MM.1S (cell line): Measurements from ENCODE around the gene CSTPP1.
"Not testable (repeated sequence)": the region's sequence is repeated elsewhere in the genome, so short reads cannot be mapped to it uniquely, and the experiment has no call there.

Experiments used
- DNase-seq: peaks from one replicate; pipeline ENCODE4 v3.0.0-alpha.2; 2015
- H2AFZ ChIP-seq: fragments of 300-600 bp; sonication (generic); 2 replicates; pipeline ENCODE4 v1.6.0; 2016; ENCODE audit warnings: antibody characterized with exemption, low read length
- H3F3A ChIP-seq: fragments of 300-600 bp; sonication (generic); 2 replicates; pipeline ENCODE4 v1.6.1; 2016; ENCODE audit warnings: mild to moderate bottlenecking, antibody characterized with exemption, low read length, moderate library complexity, mixed read lengths; ENCODE audit not compliant: insufficient read depth
- H3K27ac ChIP-seq: fragments of 300-600 bp; sonication (generic); 2 replicates; pipeline ENCODE4 v1.5.1; 2016; ENCODE audit warnings: mild to moderate bottlenecking, low read length
- H3K27me3 ChIP-seq: fragments of 300-600 bp; sonication (generic); replicated peaks from 2 replicates; pipeline ENCODE4 v1.6.0; 2016; ENCODE audit warnings: low read length; ENCODE audit not compliant: insufficient read depth
- H3K36me3 ChIP-seq: fragments of 300-600 bp; sonication (generic); replicated peaks from 2 replicates; pipeline ENCODE4 v1.6.1; 2016; ENCODE audit warnings: mild to moderate bottlenecking, low read length, mixed read lengths; ENCODE audit not compliant: insufficient read depth
- H3K4me1 ChIP-seq: fragments of 300-600 bp; sonication (generic); 2 replicates; pipeline ENCODE4 v1.6.1; 2016; ENCODE audit warnings: low read length, mixed read lengths
- H3K4me2 ChIP-seq: fragments of 300-600 bp; sonication (generic); 2 replicates; pipeline ENCODE4 v1.6.0; 2016; ENCODE audit warnings: low read depth, low read length
- H3K4me3 ChIP-seq: fragments of 300-600 bp; sonication (generic); 2 replicates; pipeline ENCODE4 v1.5.1; 2016; ENCODE audit warnings: low read length, mixed read lengths
- H3K79me2 ChIP-seq: fragments of 300-600 bp; sonication (generic); 2 replicates; pipeline ENCODE4 v1.6.1; 2016; ENCODE audit warnings: mixed run types, low read length, mixed read lengths
- H3K9ac ChIP-seq: fragments of 300-600 bp; sonication (generic); 2 replicates; pipeline ENCODE4 v1.6.1; 2016; ENCODE audit warnings: low read length, mixed read lengths
- H3K9me2 ChIP-seq: fragments of 300-600 bp; sonication (generic); replicated peaks from 2 replicates; pipeline ENCODE4 v1.6.1; 2016; ENCODE audit warnings: mild to moderate bottlenecking, low read length, mixed read lengths; ENCODE audit not compliant: insufficient read depth
- H3K9me3 ChIP-seq: fragments of 300-600 bp; sonication (generic); replicated peaks from 2 replicates; pipeline ENCODE4 v1.6.1; 2016; ENCODE audit warnings: mild to moderate bottlenecking, low read length, mixed read lengths; ENCODE audit not compliant: insufficient read depth
- H4K20me1 ChIP-seq: fragments of 300-600 bp; sonication (generic); 2 replicates; pipeline ENCODE4 v1.6.1; 2016; ENCODE audit warnings: mild to moderate bottlenecking, low read length, moderate library complexity, mixed read lengths; ENCODE audit not compliant: insufficient read depth
- CTCF ChIP-seq: fragments of 300-600 bp; sonication (generic); IDR thresholded peaks from 2 replicates; pipeline ENCODE4 v1.5.1; 2016; ENCODE audit warnings: antibody characterized with exemption, low read length, mixed read lengths
- EZH2 ChIP-seq: fragments of 300-600 bp; sonication (generic); optimal IDR thresholded peaks from 2 replicates; pipeline ENCODE3; 2017; ENCODE audit warnings: low read depth, mild to moderate bottlenecking, antibody characterized with exemption, low read length, mixed read lengths
- EZH2phosphoT487 ChIP-seq: fragments of 300-600 bp; sonication (generic); IDR thresholded peaks from 2 replicates; pipeline ENCODE4 v1.6.1; 2018; ENCODE audit warnings: antibody characterized with exemption, low read length

CSTPP1 gene

GRCh38 chr11:47087801-47088200 is 151.2 kb downstream of the CSTPP1 start:
- Histone ChIP-seq H3K36me3 (no peaks in the 10 kb centered on the region), H3K4me1 (no peaks in the 10 kb centered on the region), H3K27me3 (no peaks in the 10 kb centered on the region), H3K27ac (no peak overlapping the region), H3K9ac (no peak overlapping the region), H3K79me2 (no peaks in the 10 kb centered on the region), H3K9me3 (no peaks in the 10 kb centered on the region), H3K9me2 (no peaks in the 10 kb centered on the region), H3F3A (no peaks in the 10 kb centered on the region), H2AFZ (no peak overlapping the region), H3K4me3 (no peak overlapping the region), H4K20me1 (no peaks in the 10 kb centered on the region), H3K4me2 (no peak overlapping the region)
- TF ChIP-seq EZH2, result no peak
- no peak for TF ChIP-seq EZH2phosphoT487
- no peak for TF ChIP-seq CTCF
- no peak for DNase-seq

GRCh38 chr11:47093541-47093940 is 157.0 kb downstream of the CSTPP1 start:
- no peaks in the 10 kb centered on the region for H3K9me2 ChIP-seq
- no peak overlapping the region for H3K9ac ChIP-seq
- no peaks in the 10 kb centered on the region for H3K79me2 ChIP-seq
- no peak overlapping the region for H2AFZ ChIP-seq
- no peak for TF ChIP-seq CTCF
- TF ChIP-seq EZH2, result no peak
- TF ChIP-seq EZH2phosphoT487, result no peak
- H3K4me3 ChIP-seq, result no peak overlapping the region
- no peaks in the 10 kb centered on the region for H3K9me3 ChIP-seq
- H3F3A ChIP-seq, result no peaks in the 10 kb centered on the region
- H3K27me3 ChIP-seq, result no peaks in the 10 kb centered on the region
- no peak for DNase-seq
- no peaks in the 10 kb centered on the region for H3K36me3 ChIP-seq
- no peak overlapping the region for H3K4me2 ChIP-seq
- H4K20me1 ChIP-seq, result no peaks in the 10 kb centered on the region
- no peaks in the 10 kb centered on the region for H3K4me1 ChIP-seq
- H3K27ac ChIP-seq, result no peak overlapping the region

- H4K20me1 ChIP-seq, H3F3A ChIP-seq, DNase-seq, H2AFZ ChIP-seq, H3K9ac ChIP-seq, H3K4me1 ChIP-seq, H3K36me3 ChIP-seq, H3K27ac ChIP-seq, H3K79me2 ChIP-seq, H3K4me2 ChIP-seq, H3K9me3 ChIP-seq, H3K9me2 ChIP-seq, H3K27me3 ChIP-seq, H3K4me3 ChIP-seq: not testable (repeated sequence)
Measured at GRCh38 chr11:47096871-47097270, 160.3 kb downstream of the CSTPP1 start.

GRCh38 chr11:47098223-47098622 is 161.7 kb downstream of the CSTPP1 start:
- not testable (repeated sequence) for DNase-seq, H3F3A ChIP-seq, H3K9ac ChIP-seq, H3K4me1 ChIP-seq, H3K79me2 ChIP-seq, H4K20me1 ChIP-seq, H3K36me3 ChIP-seq, H3K4me3 ChIP-seq, H3K9me2 ChIP-seq, H3K4me2 ChIP-seq, H3K27me3 ChIP-seq, H3K9me3 ChIP-seq, H2AFZ ChIP-seq, H3K27ac ChIP-seq
